Measurements from ENCODE around the gene ZRANB1.

GRCh38 chr10:125006188-125006680 lies 64.3 kb downstream of the ZRANB1 start:
- TF ChIP-seq EZH2 (IDR thresholded peaks at IDR 0.05; ENCODE audit: insufficient read depth, poor library complexity, severe bottlenecking) (no peak), EZH2phosphoT487 (IDR thresholded peaks at IDR 0.05; ENCODE audit: insufficient read depth, low read depth) (no peak)

Measured in GM23248 (cell line).